ENCODE results near the gene AQR.

- TF ChIP-seq RCOR1 (IDR thresholded peaks at IDR 0.05; ENCODE audit: insufficient replicate concordance, low read length) = no peak
- no peak for TF ChIP-seq POLR2A (IDR thresholded peaks at IDR 0.05; ENCODE audit: low read depth, low read length)
- no peak for TF ChIP-seq RAD21 (IDR thresholded peaks at IDR 0.05; ENCODE audit: low read length)
- TF ChIP-seq RFX5 (IDR thresholded peaks at IDR 0.05; ENCODE audit: low read depth, low read length) = no peak
- TF ChIP-seq, protein P1, sequence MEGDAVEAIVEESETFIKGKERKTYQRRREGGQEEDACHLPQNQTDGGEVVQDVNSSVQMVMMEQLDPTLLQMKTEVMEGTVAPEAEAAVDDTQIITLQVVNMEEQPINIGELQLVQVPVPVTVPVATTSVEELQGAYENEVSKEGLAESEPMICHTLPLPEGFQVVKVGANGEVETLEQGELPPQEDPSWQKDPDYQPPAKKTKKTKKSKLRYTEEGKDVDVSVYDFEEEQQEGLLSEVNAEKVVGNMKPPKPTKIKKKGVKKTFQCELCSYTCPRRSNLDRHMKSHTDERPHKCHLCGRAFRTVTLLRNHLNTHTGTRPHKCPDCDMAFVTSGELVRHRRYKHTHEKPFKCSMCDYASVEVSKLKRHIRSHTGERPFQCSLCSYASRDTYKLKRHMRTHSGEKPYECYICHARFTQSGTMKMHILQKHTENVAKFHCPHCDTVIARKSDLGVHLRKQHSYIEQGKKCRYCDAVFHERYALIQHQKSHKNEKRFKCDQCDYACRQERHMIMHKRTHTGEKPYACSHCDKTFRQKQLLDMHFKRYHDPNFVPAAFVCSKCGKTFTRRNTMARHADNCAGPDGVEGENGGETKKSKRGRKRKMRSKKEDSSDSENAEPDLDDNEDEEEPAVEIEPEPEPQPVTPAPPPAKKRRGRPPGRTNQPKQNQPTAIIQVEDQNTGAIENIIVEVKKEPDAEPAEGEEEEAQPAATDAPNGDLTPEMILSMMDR (conservative IDR thresholded peaks at IDR 0.05; ENCODE audit: low read depth, low read length) = no peak
- no peak for TF ChIP-seq MAFK (IDR thresholded peaks at IDR 0.05; ENCODE audit: low read depth, low read length)
- no peak for TF ChIP-seq FOS (IDR thresholded peaks at IDR 0.05; ENCODE audit: low read depth, low read length)
Observed at GRCh38 chr15:34964277-34964676, 5.3 kb downstream of the AQR start.

Measured in IMR-90 (cell line).